Loucy (cell line): ENCODE measurements around the gene OS9.

Experiments used
- H2AFZ ChIP-seq: fragments of 200-600 bp; sonication (generic); 2 replicates; pipeline ENCODE4 v1.6.0; 2016; ENCODE audit warnings: antibody characterized with exemption, mild to moderate bottlenecking, low read length, moderate library complexity
- H3F3A ChIP-seq: fragments of 200-600 bp; 2 replicates; pipeline ENCODE4 v1.6.0; 2016; ENCODE audit warnings: antibody characterized with exemption, low read depth, mild to moderate bottlenecking
- H3K27me3 ChIP-seq: fragments of 200-600 bp; sonication (generic); 2 replicates; pipeline ENCODE4 v1.6.1; 2014; ENCODE audit warnings: low read length, mild to moderate bottlenecking; ENCODE audit not compliant: insufficient read depth, poor library complexity, severe bottlenecking
- H3K36me3 ChIP-seq: fragments of 200-600 bp; sonication (generic); 2 replicates; pipeline ENCODE4 v1.6.1; 2016; ENCODE audit warnings: low read length; ENCODE audit not compliant: insufficient read depth
- H3K4me1 ChIP-seq: fragments of 200-600 bp; sonication (generic); 2 replicates; pipeline ENCODE4 v1.5.1; 2014; ENCODE audit warnings: low read length, mild to moderate bottlenecking; ENCODE audit not compliant: insufficient read depth, poor library complexity, severe bottlenecking
- H3K4me2 ChIP-seq: fragments of 200-600 bp; sonication (generic); 2 replicates; pipeline ENCODE4 v1.6.0; 2014; ENCODE audit warnings: antibody characterized with exemption, low read length, low read depth, mild to moderate bottlenecking; ENCODE audit not compliant: poor library complexity, severe bottlenecking
- H3K4me3 ChIP-seq: fragments of 200-600 bp; sonication (generic); 2 replicates; pipeline ENCODE4 v1.5.1; 2014; ENCODE audit warnings: low read length, mild to moderate bottlenecking, mixed read lengths; ENCODE audit not compliant: poor library complexity, severe bottlenecking
- H3K79me2 ChIP-seq: fragments of 200-600 bp; sonication (generic); 2 replicates; pipeline ENCODE4 v1.6.1; 2014; ENCODE audit warnings: low read length; ENCODE audit not compliant: insufficient read depth
- H3K9ac ChIP-seq: fragments of 200-600 bp; sonication (generic); 2 replicates; pipeline ENCODE4 v1.6.0; 2014; ENCODE audit warnings: mild to moderate bottlenecking, low read depth, low read length, moderate library complexity; ENCODE audit not compliant: poor library complexity, severe bottlenecking
- H3K9me2 ChIP-seq: fragments of 200-600 bp; sonication (generic); replicated peaks from 2 replicates; pipeline ENCODE4 v1.6.1; 2016; ENCODE audit warnings: low read depth, low read length, mixed read lengths
- H3K9me3 ChIP-seq: fragments of 200-600 bp; sonication (generic); 2 replicates; pipeline ENCODE4 v1.6.1; 2014; ENCODE audit warnings: mild to moderate bottlenecking, antibody characterized with exemption, low read length, low read depth; ENCODE audit not compliant: insufficient read depth
- H4K20me1 ChIP-seq: fragments of 200-600 bp; sonication (generic); 2 replicates; pipeline ENCODE4 v1.6.0; 2014; ENCODE audit warnings: antibody characterized with exemption, low read length, mild to moderate bottlenecking; ENCODE audit not compliant: insufficient read depth, poor library complexity, severe bottlenecking
- EZH2phosphoT487 ChIP-seq: fragments of 200-600 bp; IDR thresholded peaks from 2 replicates; pipeline ENCODE4 v1.6.1; 2018; ENCODE audit warnings: antibody characterized with exemption, mild to moderate bottlenecking, moderate library complexity, borderline replicate concordance
- TF ChIP-seq, protein P1 (sequence below): fragments of 200-600 bp; sonication (generic); conservative IDR thresholded peaks from 2 replicates; pipeline ENCODE4 v1.5.1; 2014; ENCODE audit warnings: mild to moderate bottlenecking, antibody characterized with exemption, low read length

Gene OS9

DNA sequence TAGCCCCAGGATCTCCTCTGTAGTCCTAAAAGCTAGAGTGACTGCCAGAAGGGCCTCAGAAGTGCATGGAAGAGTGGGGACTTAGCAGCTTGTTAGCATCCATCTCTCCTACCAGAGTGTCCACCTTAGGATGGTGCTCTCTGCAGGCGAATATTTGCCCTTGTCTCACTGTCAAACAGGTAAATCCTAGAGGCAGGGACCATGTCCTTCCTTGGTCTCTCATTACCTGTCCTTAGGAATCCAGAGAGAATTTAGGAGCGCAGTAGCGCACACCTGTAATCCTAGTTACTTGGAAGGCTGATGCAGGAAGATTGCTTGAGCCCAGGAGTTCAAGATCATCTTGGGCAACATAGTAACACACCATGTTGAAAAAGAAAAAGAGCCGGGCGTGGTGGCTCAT, 23.2 kb downstream of the OS9 start:
- Histone ChIP-seq H3K9me3 (no peaks in the 10 kb centered on the region), H3K79me2 (no peaks in the 10 kb centered on the region), H3K4me3 (no peak overlapping the region), H3K36me3 (peaks cover 44% of the 10 kb centered on the region; the same call in 1 of the 2 replicates), H3K9ac (no peak overlapping the region), H2AFZ (no peak overlapping the region), H3F3A (no peaks in the 10 kb centered on the region), H4K20me1 (no peaks in the 10 kb centered on the region), H3K4me1 (no peaks in the 10 kb centered on the region), H3K4me2 (no peak overlapping the region), H3K27me3 (no peaks in the 10 kb centered on the region), H3K9me2 (no peaks in the 10 kb centered on the region)
- TF ChIP-seq, protein P1, sequence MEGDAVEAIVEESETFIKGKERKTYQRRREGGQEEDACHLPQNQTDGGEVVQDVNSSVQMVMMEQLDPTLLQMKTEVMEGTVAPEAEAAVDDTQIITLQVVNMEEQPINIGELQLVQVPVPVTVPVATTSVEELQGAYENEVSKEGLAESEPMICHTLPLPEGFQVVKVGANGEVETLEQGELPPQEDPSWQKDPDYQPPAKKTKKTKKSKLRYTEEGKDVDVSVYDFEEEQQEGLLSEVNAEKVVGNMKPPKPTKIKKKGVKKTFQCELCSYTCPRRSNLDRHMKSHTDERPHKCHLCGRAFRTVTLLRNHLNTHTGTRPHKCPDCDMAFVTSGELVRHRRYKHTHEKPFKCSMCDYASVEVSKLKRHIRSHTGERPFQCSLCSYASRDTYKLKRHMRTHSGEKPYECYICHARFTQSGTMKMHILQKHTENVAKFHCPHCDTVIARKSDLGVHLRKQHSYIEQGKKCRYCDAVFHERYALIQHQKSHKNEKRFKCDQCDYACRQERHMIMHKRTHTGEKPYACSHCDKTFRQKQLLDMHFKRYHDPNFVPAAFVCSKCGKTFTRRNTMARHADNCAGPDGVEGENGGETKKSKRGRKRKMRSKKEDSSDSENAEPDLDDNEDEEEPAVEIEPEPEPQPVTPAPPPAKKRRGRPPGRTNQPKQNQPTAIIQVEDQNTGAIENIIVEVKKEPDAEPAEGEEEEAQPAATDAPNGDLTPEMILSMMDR, result no peak
- TF ChIP-seq EZH2phosphoT487, result no peak

- Histone ChIP-seq H3K4me3 (no peak overlapping the region), H3K9me3 (no peaks in the 10 kb centered on the region), H3K9ac (no peak overlapping the region), H3K4me1 (no peaks in the 10 kb centered on the region), H3K9me2 (no peaks in the 10 kb centered on the region), H3K36me3 (peaks cover 44% of the 10 kb centered on the region; the same call in 1 of the 2 replicates), H3K27me3 (no peaks in the 10 kb centered on the region), H3K79me2 (no peaks in the 10 kb centered on the region), H4K20me1 (no peaks in the 10 kb centered on the region), H3F3A (no peaks in the 10 kb centered on the region), H2AFZ (no peak overlapping the region), H3K4me2 (no peak overlapping the region)
- TF ChIP-seq, protein P1, result no peak
- no peak for TF ChIP-seq EZH2phosphoT487
Observed at GRCh38 chr12:57717846-57718640, 24.1 kb downstream of the OS9 start.

DNA sequence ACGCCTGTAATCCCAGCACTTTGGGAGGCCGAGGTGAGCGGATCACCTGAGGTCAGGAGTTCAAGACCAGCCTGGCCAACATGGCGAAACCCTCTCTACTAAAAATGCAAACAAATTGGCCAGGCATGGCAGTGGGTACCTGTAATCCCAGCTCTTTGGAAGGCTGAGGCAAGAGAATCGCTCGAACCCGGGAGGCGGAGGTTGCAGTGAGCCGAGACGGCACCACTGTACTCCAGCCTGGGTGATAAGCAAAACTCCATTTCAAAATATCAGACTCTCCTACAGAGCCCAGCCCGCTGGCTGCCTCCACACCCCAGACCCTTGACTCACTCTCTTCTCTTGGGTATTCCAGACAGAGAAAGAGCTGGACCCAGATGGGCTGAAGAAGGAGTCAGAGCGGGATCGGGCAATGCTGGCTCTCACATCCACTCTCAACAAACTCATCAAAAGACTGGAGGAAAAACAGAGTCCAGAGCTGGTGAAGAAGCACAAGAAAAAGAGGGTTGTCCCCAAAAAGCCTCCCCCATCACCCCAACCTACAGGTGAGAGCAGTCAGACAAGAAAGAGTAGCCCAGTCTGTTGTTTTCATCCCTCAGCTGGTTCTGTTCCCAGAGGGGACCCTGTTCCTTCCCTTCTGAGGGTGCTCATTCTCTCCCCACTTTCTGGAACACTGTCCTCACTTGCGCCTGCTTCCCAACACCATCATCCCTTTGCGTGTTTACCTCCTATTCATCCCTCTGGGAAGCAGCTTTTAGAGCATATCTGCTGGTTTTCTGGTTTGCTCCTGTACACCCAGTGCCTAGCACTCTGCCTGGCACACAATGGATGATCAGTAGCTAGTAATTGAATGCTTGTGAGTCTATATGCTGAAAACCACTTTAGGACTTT, 25.0 kb downstream of the OS9 start:
- Histone ChIP-seq H4K20me1 (no peaks in the 10 kb centered on the region), H3F3A (no peaks in the 10 kb centered on the region), H3K4me3 (no peak overlapping the region), H3K36me3 (peaks cover 44% of the 10 kb centered on the region; the same call in 1 of the 2 replicates), H3K9ac (no peak overlapping the region), H2AFZ (no peak overlapping the region), H3K79me2 (no peaks in the 10 kb centered on the region), H3K9me3 (no peaks in the 10 kb centered on the region), H3K4me1 (no peaks in the 10 kb centered on the region), H3K4me2 (no peak overlapping the region), H3K27me3 (no peaks in the 10 kb centered on the region), H3K9me2 (no peaks in the 10 kb centered on the region)
- TF ChIP-seq, protein P1, result no peak
- TF ChIP-seq EZH2phosphoT487, result no peak
